Mesenchymal stem cell (in vitro differentiated cells and primary cell): ENCODE measurements around the gene SMARCD2.

Source experiments
- DNase-seq: peaks from one replicate; pipeline ENCODE4 v3.0.0-alpha.2; 2013
- H2AFZ ChIP-seq: one replicate; pipeline ENCODE4 v1.6.1; 2013; ENCODE audit warnings: low read depth, mild to moderate bottlenecking, control low read depth, inconsistent platforms, low read length, moderate library complexity
- H2AK5ac ChIP-seq: 2 replicates; pipeline ENCODE4 v1.6.1; 2013; ENCODE audit warnings: low read length, moderate library complexity, mild to moderate bottlenecking, inconsistent platforms; ENCODE audit not compliant: severe bottlenecking
- H2BK120ac ChIP-seq: one replicate; pipeline ENCODE4 v1.6.1; 2013; ENCODE audit warnings: low read depth, mild to moderate bottlenecking, inconsistent platforms, low read length, moderate library complexity
- H2BK12ac ChIP-seq, 2 experiments: one replicate each; pipeline ENCODE4 v1.6.1; 2013; ENCODE audit warnings: inconsistent platforms in 2 of 2, low read length in 2 of 2, mild to moderate bottlenecking in 2 of 2, moderate library complexity in 2 of 2, control low read depth in 1 of 2
- H2BK15ac ChIP-seq: one replicate; pipeline ENCODE4 v1.6.1; 2013; ENCODE audit warnings: mild to moderate bottlenecking, low read depth, inconsistent platforms; ENCODE audit not compliant: poor library complexity, severe bottlenecking
- H2BK5ac ChIP-seq: 2 replicates; pipeline ENCODE4 v1.6.1; 2013; ENCODE audit warnings: low read depth, mild to moderate bottlenecking, low read length, control low read depth, inconsistent platforms; ENCODE audit not compliant: poor library complexity, severe bottlenecking
- H3K14ac ChIP-seq, 2 experiments: one replicate each; pipeline ENCODE4 v1.6.1; 2013; ENCODE audit warnings: inconsistent platforms in 2 of 2, low read length in 2 of 2, control low read depth in 1 of 2, mild to moderate bottlenecking in 1 of 2, moderate library complexity in 1 of 2
- H3K18ac ChIP-seq, 2 experiments: one replicate each; pipeline ENCODE4 v1.6.1; 2013; ENCODE audit warnings: inconsistent platforms in 2 of 2, low read length in 2 of 2, control low read depth in 1 of 2, low read depth in 1 of 2, mild to moderate bottlenecking in 1 of 2
- H3K23ac ChIP-seq, 2 experiments: one replicate each; pipeline ENCODE4 v1.6.1; 2013; ENCODE audit warnings: inconsistent platforms in 2 of 2, low read length in 2 of 2, mild to moderate bottlenecking in 2 of 2, moderate library complexity in 2 of 2, control low read depth in 1 of 2
- H3K27ac ChIP-seq: 2 replicates; pipeline ENCODE4 v1.5.1; 2013; ENCODE audit warnings: mild to moderate bottlenecking, moderate library complexity, low read length, control low read depth, inconsistent platforms; ENCODE audit not compliant: poor library complexity, severe bottlenecking
- H3K27me3 ChIP-seq, 2 experiments: 2 replicates each; pipeline versions ENCODE4 v1.6.1 to v1.7.0; 2013; ENCODE audit warnings: low read length in 2 of 2, mild to moderate bottlenecking in 2 of 2, moderate library complexity in 2 of 2, control low read depth in 1 of 2, inconsistent platforms in 1 of 2; ENCODE audit not compliant: control insufficient read depth in 1 of 2, insufficient read depth in 1 of 2
- H3K36me3 ChIP-seq, 2 experiments: 2 replicates each; pipeline versions ENCODE4 v1.6.1 to v1.7.0; 2013; ENCODE audit warnings: low read length in 2 of 2, control low read depth in 1 of 2, inconsistent platforms in 1 of 2, low read depth in 1 of 2, mild to moderate bottlenecking in 1 of 2; ENCODE audit not compliant: insufficient read depth in 2 of 2, control insufficient read depth in 1 of 2
- H3K4ac ChIP-seq, 2 experiments: one replicate each; pipeline ENCODE4 v1.6.1; 2013; ENCODE audit warnings: inconsistent platforms in 2 of 2, low read length in 2 of 2, mild to moderate bottlenecking in 2 of 2, moderate library complexity in 2 of 2, control low read depth in 1 of 2, low read depth in 1 of 2
- H3K4me1 ChIP-seq: 2 replicates; pipeline ENCODE4 v1.6.1; 2013; ENCODE audit warnings: low read depth, low read length, control low read depth; ENCODE audit not compliant: control insufficient read depth, insufficient read depth
- H3K4me2 ChIP-seq: 2 replicates; pipeline ENCODE4 v1.6.1; 2013; ENCODE audit warnings: low read length, mild to moderate bottlenecking, inconsistent platforms; ENCODE audit not compliant: poor library complexity, severe bottlenecking
- H3K4me3 ChIP-seq, 2 experiments: 2 replicates each; pipeline versions ENCODE4 v1.5.1 to v1.7.0; 2013; ENCODE audit warnings: low read length in 2 of 2, mild to moderate bottlenecking in 2 of 2, control low read depth in 1 of 2, low read depth in 1 of 2; ENCODE audit not compliant: insufficient read depth in 1 of 2
- H3K79me1 ChIP-seq: replicated peaks from 2 replicates; pipeline ENCODE4 v1.6.1; 2013; ENCODE audit warnings: mild to moderate bottlenecking, control low read depth, low read length, inconsistent platforms; ENCODE audit not compliant: poor library complexity, severe bottlenecking
- H3K9ac ChIP-seq: 2 replicates; pipeline ENCODE4 v1.7.0; 2013; ENCODE audit warnings: mild to moderate bottlenecking, low read length, moderate library complexity
- H3K9me3 ChIP-seq: 2 replicates; pipeline ENCODE4 v1.7.0; 2013; ENCODE audit warnings: mild to moderate bottlenecking, low read length; ENCODE audit not compliant: control insufficient read depth
- H4K8ac ChIP-seq: one replicate; pipeline ENCODE4 v1.6.1; 2013; ENCODE audit warnings: inconsistent platforms, mild to moderate bottlenecking, low read length, moderate library complexity
- H4K91ac ChIP-seq: one replicate; pipeline ENCODE4 v1.6.1; 2013; ENCODE audit warnings: mild to moderate bottlenecking, low read length, inconsistent platforms
- WGBS: methylation state at CpG from one replicate; pipeline ENCODE4 v1.1.7; 2013; ENCODE audit warnings: mixed read lengths; 5-methylcytosine and 5-hydroxymethylcytosine counted together

SMARCD2 gene

GRCh38 chr17:63836811-63837210 is 5.7 kb downstream of the SMARCD2 start:
- Histone ChIP-seq H3K36me3 (peaks cover 57 to 61% of the 10 kb centered on the region in 2 experiments), H2BK5ac (no peak overlapping the region), H3K4ac (no peak overlapping the region), H3K79me1 (peaks cover 44% of the 10 kb centered on the region), H4K91ac (no peak overlapping the region), H3K9ac (no peak overlapping the region), H3K4me1 (peaks cover 34% of the 10 kb centered on the region), H2BK15ac (no peak overlapping the region), H4K8ac (no peak overlapping the region), H3K9me3 (no peaks in the 10 kb centered on the region), H2AK5ac (no peak overlapping the region), H2AFZ (no peak overlapping the region), H3K23ac (no peak overlapping the region), H2BK12ac (no peak overlapping the region), H3K27me3 (no peaks in the 10 kb centered on the region), H2BK120ac (no peak overlapping the region), H3K4me3 (no peak overlapping the region), H3K14ac (no peak overlapping the region), H3K18ac (no peak overlapping the region), H3K27ac (no peak overlapping the region), H3K4me2 (no peak overlapping the region)
- DNase-seq, result no peak
- 93% methylated on average over 7 of the region's 7 CpGs for WGBS

DNA sequence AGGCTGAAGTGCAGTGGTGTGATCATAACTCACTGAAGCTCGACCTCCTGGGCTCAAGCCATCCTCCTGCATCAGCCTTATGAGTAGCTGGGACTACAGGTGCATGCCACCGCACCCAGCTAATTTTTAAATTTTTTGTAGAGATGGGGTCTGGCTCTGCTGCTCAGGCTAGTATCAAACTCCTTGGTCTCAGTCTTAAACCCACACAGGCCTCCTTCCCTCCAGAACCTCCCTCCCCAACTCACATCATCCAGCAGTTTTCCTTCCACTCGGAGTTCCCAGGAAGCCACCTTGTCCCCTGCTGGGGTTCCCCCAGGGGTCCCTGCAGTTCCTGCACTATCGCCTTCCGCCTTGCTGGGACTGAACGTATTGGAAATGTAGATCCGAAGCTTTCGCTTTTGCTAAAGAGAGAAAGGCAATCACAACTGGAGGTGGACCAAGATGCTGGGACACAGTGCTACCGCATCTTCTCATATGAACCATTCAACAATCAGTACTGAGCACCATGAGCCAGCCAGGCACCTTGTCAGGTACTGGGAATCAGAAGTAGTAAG is 7.2 kb downstream of the SMARCD2 start:
- H3K23ac ChIP-seq, result no peak overlapping the region
- H3K79me1 ChIP-seq, result peaks cover 56% of the 10 kb centered on the region
- H4K91ac ChIP-seq, result no peak overlapping the region
- no peak overlapping the region for H2BK12ac ChIP-seq
- peaks cover 22% of the 10 kb centered on the region for H3K4me1 ChIP-seq
- H3K9ac ChIP-seq, result no peak overlapping the region
- no peak overlapping the region for H2BK15ac ChIP-seq
- 91% methylated on average over 9 of the region's 9 CpGs for WGBS
- no peak overlapping the region for H3K4ac ChIP-seq
- no peak overlapping the region for H3K27ac ChIP-seq
- no peaks in the 10 kb centered on the region for H3K9me3 ChIP-seq
- no peak for DNase-seq
- no peak overlapping the region for H3K4me2 ChIP-seq
- H4K8ac ChIP-seq, result no peak overlapping the region
- H3K18ac ChIP-seq, result no peak overlapping the region
- H2AFZ ChIP-seq, result no peak overlapping the region
- H3K14ac ChIP-seq, result no peak overlapping the region
- no peaks in the 10 kb centered on the region for H3K27me3 ChIP-seq
- H2AK5ac ChIP-seq, result no peak overlapping the region
- H2BK5ac ChIP-seq, result no peak overlapping the region
- peaks cover 72 to 77% of the 10 kb centered on the region in 2 experiments for H3K36me3 ChIP-seq
- H2BK120ac ChIP-seq, result no peak overlapping the region
- no peak overlapping the region for H3K4me3 ChIP-seq

DNA sequence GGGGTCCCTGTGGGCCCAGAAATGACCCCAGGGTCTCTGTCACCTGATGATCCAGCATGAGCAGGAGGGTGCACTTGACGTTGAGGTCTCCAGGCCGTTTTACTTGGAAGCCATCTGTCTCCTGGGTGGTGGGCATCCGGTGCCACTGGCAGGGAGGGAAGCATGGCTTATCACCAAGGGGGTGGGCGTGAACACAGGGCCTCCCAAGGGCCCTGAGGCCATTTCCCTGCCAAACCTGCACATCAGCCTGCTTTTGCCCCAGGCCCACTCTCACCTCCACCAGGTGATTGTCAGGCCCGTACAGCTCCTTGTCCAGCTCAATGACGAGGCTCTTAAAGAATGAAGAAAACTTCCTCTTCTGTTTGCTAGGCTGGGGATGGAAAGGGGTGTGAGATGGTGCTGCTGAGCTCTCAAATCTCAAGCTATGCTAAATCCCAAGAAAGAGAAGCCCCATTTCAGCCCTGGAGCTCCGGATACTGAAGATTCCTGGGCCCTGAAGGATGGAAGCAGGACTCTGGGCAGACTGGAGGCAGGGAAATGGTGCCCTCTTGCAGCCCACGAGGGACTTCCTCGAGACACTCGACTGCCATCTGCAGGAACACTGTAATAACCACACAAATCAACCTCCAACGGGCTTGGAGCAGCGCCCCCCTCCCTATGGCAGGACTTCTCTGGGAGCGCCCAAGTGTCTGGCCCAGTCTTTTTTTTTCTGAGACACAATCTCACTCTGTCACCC is 7.9 kb downstream of the SMARCD2 start:
- no peaks in the 10 kb centered on the region for H3K9me3 ChIP-seq
- H3K36me3 ChIP-seq, result peaks cover 79 to 84% of the 10 kb centered on the region in 2 experiments
- H3K79me1 ChIP-seq, result peaks cover 62% of the 10 kb centered on the region
- no peak overlapping the region for H3K4me3 ChIP-seq
- H2AK5ac ChIP-seq, result no peak overlapping the region
- WGBS, result 45% methylated on average over 11 of the region's 13 CpGs
- H2BK12ac ChIP-seq, result no peak overlapping the region
- H3K9ac ChIP-seq, result peak overlapping the region; percentile 27
- H3K18ac ChIP-seq, result no peak overlapping the region
- no peak overlapping the region for H3K4me2 ChIP-seq
- H4K8ac ChIP-seq, result peak overlapping the region; percentile 8
- DNase-seq, result peak; percentile 89
- H4K91ac ChIP-seq, result no peak overlapping the region
- no peak overlapping the region for H3K23ac ChIP-seq
- no peak overlapping the region for H2BK15ac ChIP-seq
- no peak overlapping the region for H2BK5ac ChIP-seq
- H3K27ac ChIP-seq, result no peak overlapping the region
- no peak overlapping the region for H2BK120ac ChIP-seq
- no peak overlapping the region for H3K14ac ChIP-seq
- no peaks in the 10 kb centered on the region for H3K27me3 ChIP-seq
- H2AFZ ChIP-seq, result no peak overlapping the region
- H3K4me1 ChIP-seq, result peaks cover 22% of the 10 kb centered on the region
- H3K4ac ChIP-seq, result no peak overlapping the region

DNA sequence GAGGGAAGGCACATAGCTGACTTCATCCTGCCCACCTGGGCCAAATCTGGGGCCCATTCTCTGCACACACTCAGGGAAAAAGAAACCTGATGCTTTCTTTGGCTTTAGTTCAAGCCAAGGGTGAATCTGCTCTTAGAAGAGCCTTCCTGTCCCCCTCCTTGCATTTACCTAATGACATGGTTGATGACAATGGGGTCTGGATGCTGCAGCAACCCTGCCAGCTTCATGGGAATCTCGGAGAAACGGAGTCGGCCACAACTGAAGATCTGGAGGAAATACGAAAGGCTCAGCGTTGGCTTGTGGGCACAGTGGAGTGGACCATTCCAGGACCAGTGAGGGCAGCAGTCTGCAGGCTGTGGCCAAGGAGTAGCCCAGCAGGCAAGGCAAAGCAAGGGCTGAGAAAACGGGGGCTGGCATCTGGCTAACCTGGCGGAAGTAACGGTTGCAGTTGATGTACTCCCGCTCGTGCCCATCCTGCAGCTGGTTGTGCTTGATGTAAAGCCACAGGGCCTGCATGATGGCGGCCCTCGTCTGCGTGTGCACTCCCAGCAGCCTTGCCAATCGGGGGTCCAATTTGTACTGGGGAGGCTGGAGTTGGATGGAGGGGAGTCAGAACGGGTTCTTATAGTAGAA is 8.6 kb downstream of the SMARCD2 start:
- Histone ChIP-seq H2AFZ (no peak overlapping the region), H3K9ac (no peak overlapping the region), H2BK15ac (no peak overlapping the region), H3K4me1 (peaks cover 20% of the 10 kb centered on the region), H2BK12ac (no peak overlapping the region), H3K14ac (no peak overlapping the region), H2AK5ac (no peak overlapping the region), H3K4ac (no peak overlapping the region), H3K79me1 (peaks cover 59% of the 10 kb centered on the region), H2BK5ac (no peak overlapping the region), H3K23ac (no peak overlapping the region), H4K8ac (no peak overlapping the region), H3K4me3 (no peak overlapping the region), H3K27ac (no peak overlapping the region), H3K36me3 (peaks cover 86 to 89% of the 10 kb centered on the region in 2 experiments), H4K91ac (no peak overlapping the region), H2BK120ac (no peak overlapping the region), H3K9me3 (no peaks in the 10 kb centered on the region), H3K18ac (no peak overlapping the region), H3K4me2 (no peak overlapping the region), H3K27me3 (no peaks in the 10 kb centered on the region)
- 97% methylated on average over 15 of the region's 15 CpGs for WGBS
- DNase-seq, result no peak
